Activated naive CD4-positive, alpha-beta T cell treated with anti-CD3 and anti-CD28 coated beads for 36 hours (primary cell): ENCODE data around the gene FJX1. TPM values are rescaled to one million over a fixed set of nuclear protein-coding genes. Genes with fewer than 3 reads are reported as not detected.

ENCODE experiments used
- CTCF ChIA-PET: fragments of 350-600 bp; sonication (Branson Sonifier 250); formaldehyde crosslinking; loops from one replicate; lab custom pipeline; 2021; ENCODE audit warnings: antibody characterized with exemption; lab: Charles Lee
- DNase-seq: peaks from one replicate; pipeline ENCODE4 v3.0.0-alpha.2; 2020
- H3K27ac Mint-ChIP-seq: one replicate; pipeline ENCODE4 v1.8.0; 2021; ENCODE audit warnings: mild to moderate bottlenecking, mixed read lengths
- H3K27me3 Mint-ChIP-seq: one replicate; pipeline ENCODE4 v1.8.0; 2021; ENCODE audit warnings: low read depth, mixed read lengths
- H3K36me3 Mint-ChIP-seq: one replicate; pipeline ENCODE4 v1.8.0; 2021; ENCODE audit warnings: low read depth, mixed read lengths
- H3K4me1 Mint-ChIP-seq: one replicate; pipeline ENCODE4 v1.8.0; 2021; ENCODE audit warnings: low read depth, mixed read lengths
- H3K4me3 Mint-ChIP-seq: one replicate; pipeline ENCODE4 v1.8.0; 2021; ENCODE audit warnings: mild to moderate bottlenecking, moderate library complexity, mixed read lengths
- H3K9me3 Mint-ChIP-seq: one replicate; pipeline ENCODE4 v1.8.0; 2021; ENCODE audit warnings: mixed read lengths
- intact Hi-C: fragments of 100-400 bp; cut with micrococcal nuclease; formaldehyde crosslinking; loops from one replicate; pipeline ENCODE4 v1.15.1; 2023
- total RNA-seq, 2 experiments: library from RNA; stranded (reverse); gene quantifications; one replicate each; pipeline ENCODE4 v1.2.3, GENCODE V29; 2021

The FJX1 gene
- total RNA-seq, 2 experiments from 2014 or later: 0.77 to 0.98 TPM

GRCh38 chr11:35610631-35611030 lies 7.6 kb upstream of the FJX1 start:
- H3K4me3 Mint-ChIP-seq: no peak overlapping the region
- CTCF ChIA-PET: interaction anchor here (0.6 to 1.6 kb wide), 2 partner anchors 212 to 646 kb away, joined by 3 to 4 read pairs; no protein-coding TSS in a partner anchor
- intact Hi-C loops: no loop called here
- no peak for DNase-seq
- H3K27ac Mint-ChIP-seq: no peak overlapping the region
- no peaks in the 10 kb centered on the region for H3K36me3 Mint-ChIP-seq
- H3K4me1 Mint-ChIP-seq: no peaks in the 10 kb centered on the region
- no peaks in the 10 kb centered on the region for H3K9me3 Mint-ChIP-seq
- H3K27me3 Mint-ChIP-seq: peaks cover 29% of the 10 kb centered on the region

GRCh38 chr11:35611741-35612140 lies 6.5 kb upstream of the FJX1 start:
- Mint-ChIP-seq H3K27ac (no peak overlapping the region), H3K4me3 (no peak overlapping the region), H3K4me1 (no peaks in the 10 kb centered on the region), H3K36me3 (no peaks in the 10 kb centered on the region), H3K9me3 (no peaks in the 10 kb centered on the region), H3K27me3 (peaks cover 30% of the 10 kb centered on the region)
- CTCF ChIA-PET: interaction anchor here (0.7 to 1.6 kb wide), 3 partner anchors 645 to 865 kb away, joined by 3 to 4 read pairs (median 4); no protein-coding TSS in a partner anchor
- no peak for DNase-seq
- intact Hi-C loops: no loop called here

GRCh38 chr11:35614939-35615569 lies 3.2 kb upstream of the FJX1 start:
- H3K9me3 Mint-ChIP-seq: no peaks in the 10 kb centered on the region
- H3K27ac Mint-ChIP-seq: no peak overlapping the region
- H3K4me1 Mint-ChIP-seq: peaks cover 9% of the 10 kb centered on the region
- H3K36me3 Mint-ChIP-seq: no peaks in the 10 kb centered on the region
- intact Hi-C loops: loop anchor here (5.0 kb wide), 1 partner anchor 327 kb away; the partner anchor contains the start of gene LDLRAD3
- DNase-seq: no peak
- H3K27me3 Mint-ChIP-seq: peaks cover 39% of the 10 kb centered on the region
- no peak overlapping the region for H3K4me3 Mint-ChIP-seq
- CTCF ChIA-PET: interaction anchor here (0.6 to 3.3 kb wide), 13 partner anchors 9 to 652 kb away, joined by 3 to 37 read pairs (median 4); no protein-coding TSS in a partner anchor

GRCh38 chr11:35615921-35616900 lies 2.0 kb upstream of the FJX1 start:
- Mint-ChIP-seq H3K4me3 (no peak overlapping the region), H3K4me1 (peaks cover 12% of the 10 kb centered on the region), H3K27me3 (peaks cover 44% of the 10 kb centered on the region), H3K9me3 (no peaks in the 10 kb centered on the region), H3K27ac (no peak overlapping the region), H3K36me3 (no peaks in the 10 kb centered on the region)
- DNase-seq: peak; percentile 33
- CTCF ChIA-PET: interaction anchor here (0.6 to 3.3 kb wide), 20 partner anchors 10 to 862 kb away, joined by 3 to 37 read pairs (median 4); no protein-coding TSS in a partner anchor
- intact Hi-C loops: loop anchor here (1.0 to 5.0 kb wide), 8 partner anchors 206 to 876 kb away; partner anchors contain the start of gene LDLRAD3

DNA sequence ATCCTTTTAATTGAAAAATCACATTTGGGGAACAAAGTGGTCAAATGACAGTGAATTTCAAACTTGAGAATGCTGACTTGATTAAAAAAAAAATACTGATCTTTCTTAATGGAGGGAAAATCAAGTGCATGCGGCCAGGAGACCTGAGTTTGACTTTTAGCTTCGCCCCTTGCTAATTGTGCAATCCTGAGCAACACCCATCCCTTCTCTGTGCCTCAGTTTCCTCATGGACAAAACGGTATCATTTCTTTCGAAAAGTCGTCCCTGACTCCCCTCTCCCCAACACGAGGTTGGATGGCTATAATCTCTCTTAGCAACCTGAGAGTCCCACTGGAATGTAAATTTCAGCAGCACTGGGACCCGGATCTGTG lies 959 bp upstream of the FJX1 start:
- Mint-ChIP-seq H3K27me3 (peaks cover 47% of the 10 kb centered on the region), H3K4me3 (no peak overlapping the region), H3K36me3 (no peaks in the 10 kb centered on the region), H3K9me3 (no peaks in the 10 kb centered on the region), H3K4me1 (peaks cover 12% of the 10 kb centered on the region), H3K27ac (no peak overlapping the region)
- CTCF ChIA-PET: interaction anchor here (0.6 to 3.6 kb wide), 5 partner anchors 93 to 649 kb away, joined by 3 to 21 read pairs (median 4); no protein-coding TSS in a partner anchor
- no peak for DNase-seq
- intact Hi-C loops: loop anchor here (5.0 kb wide), 1 partner anchor 325 kb away; the partner anchor contains the start of gene LDLRAD3

DNA sequence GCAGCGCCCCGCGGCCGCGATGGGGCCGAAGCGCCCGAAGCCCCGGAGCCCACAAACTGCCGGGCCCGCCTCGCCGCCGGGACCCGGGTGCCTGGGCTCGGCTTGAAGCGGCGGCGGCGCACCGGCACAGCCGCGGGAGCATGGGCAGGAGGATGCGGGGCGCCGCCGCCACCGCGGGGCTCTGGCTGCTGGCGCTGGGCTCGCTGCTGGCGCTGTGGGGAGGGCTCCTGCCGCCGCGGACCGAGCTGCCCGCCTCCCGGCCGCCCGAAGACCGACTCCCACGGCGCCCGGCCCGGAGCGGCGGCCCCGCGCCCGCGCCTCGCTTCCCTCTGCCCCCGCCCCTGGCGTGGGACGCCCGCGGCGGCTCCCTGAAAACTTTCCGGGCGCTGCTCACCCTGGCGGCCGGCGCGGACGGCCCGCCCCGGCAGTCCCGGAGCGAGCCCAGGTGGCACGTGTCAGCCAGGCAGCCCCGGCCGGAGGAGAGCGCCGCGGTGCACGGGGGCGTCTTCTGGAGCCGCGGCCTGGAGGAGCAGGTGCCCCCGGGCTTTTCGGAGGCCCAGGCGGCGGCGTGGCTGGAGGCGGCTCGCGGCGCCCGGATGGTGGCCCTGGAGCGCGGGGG lies 346 bp downstream of the FJX1 start:
- peaks cover 49% of the 10 kb centered on the region for H3K27me3 Mint-ChIP-seq
- CTCF ChIA-PET: interaction anchor here (1.2 to 3.6 kb wide), 5 partner anchors 50 to 860 kb away, joined by 3 to 21 read pairs (median 5); no protein-coding TSS in a partner anchor
- no peaks in the 10 kb centered on the region for H3K36me3 Mint-ChIP-seq
- DNase-seq: no peak
- H3K4me3 Mint-ChIP-seq: peak overlapping the region; percentile 36
- intact Hi-C loops: loop anchor here (1.0 to 5.0 kb wide), 2 partner anchors 44 to 324 kb away; partner anchors contain the start of genes LDLRAD3 and TRIM44
- H3K9me3 Mint-ChIP-seq: no peaks in the 10 kb centered on the region
- H3K27ac Mint-ChIP-seq: no peak overlapping the region
- peaks cover 12% of the 10 kb centered on the region for H3K4me1 Mint-ChIP-seq

DNA sequence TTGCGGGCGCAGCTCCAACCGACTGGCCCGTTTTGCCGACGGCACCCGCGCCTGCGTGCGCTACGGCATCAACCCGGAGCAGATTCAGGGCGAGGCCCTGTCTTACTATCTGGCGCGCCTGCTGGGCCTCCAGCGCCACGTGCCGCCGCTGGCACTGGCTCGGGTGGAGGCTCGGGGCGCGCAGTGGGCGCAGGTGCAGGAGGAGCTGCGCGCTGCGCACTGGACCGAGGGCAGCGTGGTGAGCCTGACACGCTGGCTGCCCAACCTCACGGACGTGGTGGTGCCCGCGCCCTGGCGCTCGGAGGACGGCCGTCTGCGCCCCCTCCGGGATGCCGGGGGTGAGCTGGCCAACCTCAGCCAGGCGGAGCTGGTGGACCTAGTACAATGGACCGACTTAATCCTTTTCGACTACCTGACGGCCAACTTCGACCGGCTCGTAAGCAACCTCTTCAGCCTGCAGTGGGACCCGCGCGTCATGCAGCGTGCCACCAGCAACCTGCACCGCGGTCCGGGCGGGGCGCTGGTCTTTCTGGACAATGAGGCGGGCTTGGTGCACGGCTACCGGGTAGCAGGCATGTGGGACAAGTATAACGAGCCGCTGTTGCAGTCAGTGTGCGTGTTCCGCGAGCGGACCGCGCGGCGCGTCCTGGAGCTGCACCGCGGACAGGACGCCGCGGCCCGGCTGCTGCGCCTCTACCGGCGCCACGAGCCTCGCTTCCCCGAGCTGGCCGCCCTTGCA lies 1.0 kb downstream of the FJX1 start:
- DNase-seq: peak; percentile 31
- H3K36me3 Mint-ChIP-seq: no peaks in the 10 kb centered on the region
- H3K4me3 Mint-ChIP-seq: peak overlapping the region; percentile 70
- H3K27ac Mint-ChIP-seq: no peak overlapping the region
- peaks cover 12% of the 10 kb centered on the region for H3K4me1 Mint-ChIP-seq
- H3K27me3 Mint-ChIP-seq: peaks cover 55% of the 10 kb centered on the region
- CTCF ChIA-PET: interaction anchor here (0.5 to 3.6 kb wide), 8 partner anchors 105 to 1127 kb away, joined by 3 to 21 read pairs (median 3); partner anchors contain the start of gene TRAF6
- H3K9me3 Mint-ChIP-seq: no peaks in the 10 kb centered on the region
- intact Hi-C loops: loop anchor here (1.0 to 5.0 kb wide), 2 partner anchors 43 to 323 kb away; partner anchors contain the start of genes LDLRAD3 and TRIM44

GRCh38 chr11:35619855-35620640 lies 1.8 kb downstream of the FJX1 start:
- peak; percentile 26 for DNase-seq
- Mint-ChIP-seq H3K36me3 (no peaks in the 10 kb centered on the region), H3K4me3 (peak overlapping the region; percentile 70), H3K27me3 (peaks cover 51% of the 10 kb centered on the region), H3K9me3 (no peaks in the 10 kb centered on the region), H3K4me1 (peaks cover 12% of the 10 kb centered on the region), H3K27ac (no peak overlapping the region)
- intact Hi-C loops: loop anchor here (1.0 to 5.0 kb wide), 3 partner anchors 30 to 322 kb away; partner anchors contain the start of genes LDLRAD3 and TRIM44
- CTCF ChIA-PET: interaction anchor here (0.5 to 3.6 kb wide), 8 partner anchors 104 to 1127 kb away, joined by 3 to 21 read pairs (median 3); partner anchors contain the start of gene TRAF6

DNA sequence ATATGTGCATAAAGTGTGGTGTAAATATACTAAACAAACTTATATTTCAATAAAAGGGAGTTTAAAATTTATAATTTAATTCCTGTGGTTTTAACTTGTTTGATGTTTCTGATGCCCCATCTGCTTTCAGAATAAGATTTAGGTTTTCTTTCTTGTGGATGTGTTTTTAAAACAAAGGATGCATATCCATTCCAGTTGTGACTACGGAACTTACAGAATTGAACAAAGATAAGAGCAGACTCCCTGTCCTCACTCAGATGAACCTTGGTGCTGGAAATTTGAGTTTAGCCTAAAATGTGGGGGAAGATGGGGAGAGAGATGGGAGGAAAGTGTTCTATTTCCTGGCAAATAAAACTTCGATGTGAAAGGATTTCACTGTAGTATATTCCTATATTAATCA lies 2.5 kb downstream of the FJX1 start:
- Mint-ChIP-seq H3K27ac (no peak overlapping the region), H3K4me1 (peaks cover 12% of the 10 kb centered on the region), H3K9me3 (no peaks in the 10 kb centered on the region), H3K36me3 (no peaks in the 10 kb centered on the region), H3K27me3 (peaks cover 49% of the 10 kb centered on the region), H3K4me3 (no peak overlapping the region)
- no peak for DNase-seq
- intact Hi-C loops: loop anchor here (1.0 kb wide), 1 partner anchor 30 kb away; no protein-coding TSS in a partner anchor
- CTCF ChIA-PET: interaction anchor here (2.0 to 3.5 kb wide), 2 partner anchors 175 to 200 kb away, joined by 5 to 21 read pairs; no protein-coding TSS in a partner anchor

DNA sequence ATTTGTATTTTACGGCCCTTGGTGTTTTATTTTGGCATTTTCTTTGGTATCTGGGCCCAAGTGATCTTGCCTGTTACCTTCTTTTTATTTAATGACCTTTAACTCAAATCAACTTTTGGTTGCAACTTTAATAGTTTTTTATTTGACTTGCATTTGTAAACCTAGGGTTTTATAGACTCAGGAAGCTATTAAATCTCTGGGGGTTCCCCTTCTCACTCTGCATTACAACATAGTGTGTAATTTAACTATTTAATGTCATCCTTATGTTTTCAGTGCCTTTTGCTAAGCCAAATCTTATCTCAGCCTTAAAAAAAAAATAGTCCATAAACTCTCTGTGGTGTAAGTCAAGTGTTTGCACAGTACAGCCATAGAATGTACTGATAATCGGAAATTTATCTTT lies 3.4 kb downstream of the FJX1 start:
- no peaks in the 10 kb centered on the region for H3K36me3 Mint-ChIP-seq
- DNase-seq: no peak
- H3K27ac Mint-ChIP-seq: no peak overlapping the region
- no peak overlapping the region for H3K4me3 Mint-ChIP-seq
- peaks cover 52% of the 10 kb centered on the region for H3K27me3 Mint-ChIP-seq
- no peaks in the 10 kb centered on the region for H3K9me3 Mint-ChIP-seq
- CTCF ChIA-PET: no interaction called here
- intact Hi-C loops: no loop called here
- H3K4me1 Mint-ChIP-seq: peaks cover 12% of the 10 kb centered on the region
